Fibroblast of lung (primary cell): ENCODE results near the gene C12orf42. TPM values are rescaled to one million over a fixed set of nuclear protein-coding genes. Genes with fewer than 3 reads are reported as not detected.

Source experiments
- DNase-seq, 2 donors: peaks; one replicate each; pipeline versions ENCODE4 v3.0.0 to v3.0.0-alpha.2; 2010; ENCODE audit warnings: low read depth in 2 of 2
- H2AFZ ChIP-seq: 2 replicates; pipeline ENCODE4 v1.5.1; 2012; ENCODE audit warnings: low read length, control low read depth, inconsistent platforms
- H3K27ac ChIP-seq: 2 replicates; pipeline ENCODE4 v1.5.1; 2011; ENCODE audit warnings: low read length, control low read depth; ENCODE audit not compliant: insufficient read depth
- H3K27me3 ChIP-seq: 2 replicates; pipeline ENCODE4 v1.5.1; 2011; ENCODE audit warnings: mild to moderate bottlenecking, low read length; ENCODE audit not compliant: control insufficient read depth, insufficient read depth
- H3K36me3 ChIP-seq: 2 replicates; pipeline ENCODE4 v1.5.1; 2011; ENCODE audit warnings: low read length; ENCODE audit not compliant: control insufficient read depth, insufficient read depth
- H3K4me1 ChIP-seq: 2 replicates; pipeline ENCODE4 v1.5.1; 2011; ENCODE audit warnings: low read length; ENCODE audit not compliant: control insufficient read depth, insufficient read depth; ENCODE audit errors: extremely low read depth
- H3K4me2 ChIP-seq: 2 replicates; pipeline ENCODE4 v1.5.1; 2011; ENCODE audit warnings: low read length, control low read depth; ENCODE audit not compliant: insufficient read depth; ENCODE audit errors: extremely low read depth
- H3K4me3 ChIP-seq, 4 experiments: fragments of 200-600 bp in 1 of 4; sonication (generic) in 1 of 4; replicated peaks in 1 of 4; 2 replicates each; pipeline ENCODE4 v1.5.1; 2011 to 2016; ENCODE audit warnings: low read length in 4 of 4, low read depth in 3 of 4, mild to moderate bottlenecking in 3 of 4, control low read depth in 2 of 4, inconsistent platforms in 1 of 4, mixed read lengths in 1 of 4; ENCODE audit not compliant: insufficient read depth in 1 of 4; ENCODE audit errors: control extremely low read depth in 1 of 4
- H3K79me2 ChIP-seq: 2 replicates; pipeline ENCODE4 v1.5.1; 2012; ENCODE audit warnings: mild to moderate bottlenecking, low read length, inconsistent platforms; ENCODE audit not compliant: control insufficient read depth, insufficient read depth
- H3K9ac ChIP-seq: 2 replicates; pipeline ENCODE4 v1.5.1; 2011; ENCODE audit warnings: mild to moderate bottlenecking, low read length, control low read depth; ENCODE audit not compliant: insufficient read depth
- H3K9me3 ChIP-seq: 2 replicates; pipeline ENCODE4 v1.5.1; 2012; ENCODE audit warnings: low read depth, low read length; ENCODE audit not compliant: control insufficient read depth, insufficient read depth
- H4K20me1 ChIP-seq: 2 replicates; pipeline ENCODE4 v1.5.1; 2011; ENCODE audit warnings: low read length; ENCODE audit not compliant: control insufficient read depth, insufficient read depth; ENCODE audit errors: extremely low read depth
- EZH2 ChIP-seq: IDR thresholded peaks from 2 replicates; pipeline ENCODE4 v1.5.1; 2012; ENCODE audit warnings: low read length, control low read depth, mild to moderate bottlenecking; ENCODE audit errors: missing control alignments
- polyA plus RNA-seq, 2 donors: library from polyadenylated mRNA; depleted of rRNA in 1 of 2; stranded (reverse) in 1 of 2; unstranded in 1 of 2; fragments of >200 nt; gene quantifications; 2 replicates each; pipeline ENCODE4 v1.2.1, GENCODE V29; 2011 to 2012; ENCODE audit warnings: missing spikeins in 1 of 2
- total RNA-seq: library from RNA; depleted of rRNA; stranded (reverse); fragments of >200 nt; gene quantifications from 2 replicates; pipeline ENCODE4 v1.2.1, GENCODE V29; 2014
- TF ChIP-seq, protein P1 (sequence below), 2 donors: IDR thresholded peaks in 1 of 2; conservative IDR thresholded peaks in 1 of 2; 1 replicate in 1 of 2; 2 replicates in 1 of 2; pipeline ENCODE4 v1.5.1; 2011 to 2012; ENCODE audit warnings: low read length in 2 of 2, control low read depth in 1 of 2, inconsistent platforms in 1 of 2, low read depth in 1 of 2, mild to moderate bottlenecking in 1 of 2

The C12orf42 gene
- total and polyA plus RNA-seq, 2 donors (not counting 1 experiment from before 2014, with no cell fraction given) = not detected

DNA sequence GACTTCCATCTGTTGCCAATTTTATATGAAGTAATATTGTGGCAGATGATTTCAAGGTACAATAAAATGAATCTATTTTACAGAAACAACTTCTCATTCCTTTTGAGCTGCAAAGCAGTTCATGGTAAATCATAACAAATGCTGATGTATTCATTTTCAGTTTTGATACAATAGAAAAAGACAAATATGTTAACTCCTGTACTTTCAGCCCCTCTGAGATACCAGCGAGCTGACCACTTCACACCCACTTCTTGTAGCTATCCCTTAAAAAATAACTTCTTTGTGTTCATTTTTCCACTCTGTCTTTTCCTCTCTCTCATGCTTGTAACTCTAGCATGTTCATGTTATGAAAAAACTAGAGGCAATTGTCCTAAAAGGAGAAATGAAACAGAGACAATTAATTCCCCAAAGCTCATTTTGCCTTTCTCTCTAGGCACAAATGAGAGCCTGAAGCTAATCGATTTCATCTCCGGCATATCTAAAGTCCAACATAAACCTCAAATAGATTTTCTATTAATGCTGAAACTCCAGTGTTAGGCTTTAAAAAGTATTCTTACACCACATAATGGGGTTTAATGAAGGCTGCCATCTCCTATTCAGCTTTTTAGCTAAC, 182.9 kb downstream of the C12orf42 start:
- no peaks in the 10 kb centered on the region for H3K79me2 ChIP-seq
- TF ChIP-seq EZH2 = no peak
- TF ChIP-seq, protein P1, sequence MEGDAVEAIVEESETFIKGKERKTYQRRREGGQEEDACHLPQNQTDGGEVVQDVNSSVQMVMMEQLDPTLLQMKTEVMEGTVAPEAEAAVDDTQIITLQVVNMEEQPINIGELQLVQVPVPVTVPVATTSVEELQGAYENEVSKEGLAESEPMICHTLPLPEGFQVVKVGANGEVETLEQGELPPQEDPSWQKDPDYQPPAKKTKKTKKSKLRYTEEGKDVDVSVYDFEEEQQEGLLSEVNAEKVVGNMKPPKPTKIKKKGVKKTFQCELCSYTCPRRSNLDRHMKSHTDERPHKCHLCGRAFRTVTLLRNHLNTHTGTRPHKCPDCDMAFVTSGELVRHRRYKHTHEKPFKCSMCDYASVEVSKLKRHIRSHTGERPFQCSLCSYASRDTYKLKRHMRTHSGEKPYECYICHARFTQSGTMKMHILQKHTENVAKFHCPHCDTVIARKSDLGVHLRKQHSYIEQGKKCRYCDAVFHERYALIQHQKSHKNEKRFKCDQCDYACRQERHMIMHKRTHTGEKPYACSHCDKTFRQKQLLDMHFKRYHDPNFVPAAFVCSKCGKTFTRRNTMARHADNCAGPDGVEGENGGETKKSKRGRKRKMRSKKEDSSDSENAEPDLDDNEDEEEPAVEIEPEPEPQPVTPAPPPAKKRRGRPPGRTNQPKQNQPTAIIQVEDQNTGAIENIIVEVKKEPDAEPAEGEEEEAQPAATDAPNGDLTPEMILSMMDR (conservative IDR thresholded peaks at IDR 0.05 in 1 of 2, IDR thresholded peaks at IDR 0.05 in 1 of 2; ENCODE audit: low read depth in 1 of 2, low read length in 2 of 2) = no peak
- no peak for DNase-seq
- no peaks in the 10 kb centered on the region for H3K4me1 ChIP-seq
- H3K27me3 ChIP-seq = no peaks in the 10 kb centered on the region
- no peaks in the 10 kb centered on the region for H4K20me1 ChIP-seq
- H3K4me2 ChIP-seq = no peak overlapping the region
- no peaks in the 10 kb centered on the region for H3K36me3 ChIP-seq
- H3K27ac ChIP-seq = no peak overlapping the region
- no peaks in the 10 kb centered on the region for H3K9me3 ChIP-seq
- no peak overlapping the region for H3K9ac ChIP-seq
- H3K4me3 ChIP-seq = no peak overlapping the region
- no peak overlapping the region for H2AFZ ChIP-seq

DNA sequence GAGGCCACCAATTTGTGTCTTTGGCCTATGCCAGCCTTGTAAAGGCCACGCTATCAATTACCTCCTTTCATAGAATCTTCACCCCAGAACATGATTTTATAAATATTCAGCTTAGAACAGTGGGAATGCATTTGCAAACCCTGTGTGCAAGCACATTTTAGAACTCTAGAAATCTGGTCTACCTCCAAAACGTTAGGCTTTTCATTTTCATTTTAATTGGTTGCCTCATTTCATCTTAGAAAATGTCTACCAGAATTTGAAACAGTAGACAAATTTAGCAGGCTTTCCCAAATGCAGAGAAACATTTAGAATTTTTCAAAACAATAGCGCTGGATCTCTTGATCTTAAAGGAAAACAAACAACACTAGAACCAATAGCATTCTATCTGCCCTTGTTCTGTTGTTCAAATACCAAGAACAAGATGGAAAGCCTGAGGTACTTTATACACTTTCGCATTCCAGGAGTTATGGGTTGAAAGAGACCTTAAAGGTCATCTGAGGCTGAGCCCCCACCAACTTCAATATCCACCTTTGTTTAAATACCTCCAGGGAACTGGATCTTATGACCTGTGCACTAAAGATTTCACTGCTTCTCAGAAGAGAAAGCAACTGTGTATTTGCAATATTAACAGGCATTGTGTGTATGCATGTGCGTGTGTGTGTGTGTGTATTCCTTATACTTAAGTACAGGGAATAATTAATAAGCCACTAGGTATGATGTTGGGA, 185.1 kb downstream of the C12orf42 start:
- H3K36me3 ChIP-seq = no peaks in the 10 kb centered on the region
- no peaks in the 10 kb centered on the region for H3K4me1 ChIP-seq
- TF ChIP-seq EZH2 = no peak
- TF ChIP-seq, protein P1 (conservative IDR thresholded peaks at IDR 0.05 in 1 of 2, IDR thresholded peaks at IDR 0.05 in 1 of 2; ENCODE audit: low read depth in 1 of 2, low read length in 2 of 2) = no peak

DNA sequence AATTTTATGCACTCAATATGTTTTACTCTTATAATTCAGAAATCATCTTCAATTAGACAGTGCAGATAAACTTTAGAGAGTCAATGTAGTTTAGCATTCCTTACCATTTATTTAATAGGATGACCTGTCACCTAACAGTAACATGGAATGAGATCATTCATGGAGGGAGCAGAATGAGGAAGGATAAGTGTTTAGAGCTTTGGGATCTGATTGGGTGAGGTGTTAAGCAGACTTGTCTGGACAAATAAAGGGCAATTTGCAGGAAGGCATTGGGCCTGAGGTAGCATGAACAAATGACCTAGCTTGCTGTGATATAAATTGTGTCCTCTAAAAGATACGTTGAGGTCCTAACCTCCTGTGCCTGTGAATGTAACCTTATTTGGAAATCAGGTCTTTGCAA, 187.4 kb downstream of the C12orf42 start:
- H4K20me1 ChIP-seq = no peaks in the 10 kb centered on the region
- H2AFZ ChIP-seq = no peak overlapping the region
- H3K4me2 ChIP-seq = no peak overlapping the region
- H3K9me3 ChIP-seq = no peaks in the 10 kb centered on the region
- no peaks in the 10 kb centered on the region for H3K79me2 ChIP-seq
- H3K4me1 ChIP-seq = no peaks in the 10 kb centered on the region
- no peak for TF ChIP-seq EZH2
- TF ChIP-seq, protein P1 (conservative IDR thresholded peaks at IDR 0.05 in 1 of 2, IDR thresholded peaks at IDR 0.05 in 1 of 2; ENCODE audit: low read depth in 1 of 2, low read length in 2 of 2) = no peak
- no peaks in the 10 kb centered on the region for H3K27me3 ChIP-seq
- no peak for DNase-seq
- no peak overlapping the region for H3K4me3 ChIP-seq
- H3K9ac ChIP-seq = no peak overlapping the region
- no peak overlapping the region for H3K27ac ChIP-seq
- H3K36me3 ChIP-seq = no peaks in the 10 kb centered on the region

More for the DNA sequence above, 185.1 kb downstream of the C12orf42 start:
- H3K9ac ChIP-seq = no peak overlapping the region
- H3K4me2 ChIP-seq = no peak overlapping the region
- no peaks in the 10 kb centered on the region for H4K20me1 ChIP-seq
- no peak for DNase-seq
- H3K27me3 ChIP-seq = no peaks in the 10 kb centered on the region
- H3K4me3 ChIP-seq = no peak overlapping the region
- H3K27ac ChIP-seq = no peak overlapping the region
- no peaks in the 10 kb centered on the region for H3K79me2 ChIP-seq
- no peak overlapping the region for H2AFZ ChIP-seq
- no peaks in the 10 kb centered on the region for H3K9me3 ChIP-seq
